CD14-positive monocyte (primary cell): Measurements from ENCODE around the gene SERPINC1. TPM values are rescaled to one million over a fixed set of nuclear protein-coding genes. Genes with fewer than 3 reads are reported as not detected.
A peak's percentile ranks its signal among the peaks of the same experiment; 100 is the strongest.

Experiments used
- DNase-seq, 3 donors: peaks; one replicate each; pipeline ENCODE4 v3.0.0-alpha.2; 2011 to 2022
- H2AFZ ChIP-seq: 2 replicates; pipeline ENCODE4 v1.6.0; 2012; ENCODE audit warnings: mild to moderate bottlenecking, low read depth, low read length, inconsistent platforms; ENCODE audit not compliant: insufficient read depth, poor library complexity, severe bottlenecking
- H3K27ac ChIP-seq, 2 donors: 1 replicate in 1 of 2; 2 replicates in 1 of 2; pipeline ENCODE4 v1.5.1; 2012 to 2013; ENCODE audit warnings: low read length in 2 of 2, control low read depth in 1 of 2, inconsistent platforms in 1 of 2, low read depth in 1 of 2, mild to moderate bottlenecking in 1 of 2
- H3K27me3 ChIP-seq, 2 donors: one replicate each; pipeline versions ENCODE4 v1.6.0 to v1.6.1; 2011 to 2013; ENCODE audit warnings: low read length in 2 of 2; ENCODE audit not compliant: control insufficient read depth in 2 of 2, insufficient read depth in 2 of 2
- H3K36me3 ChIP-seq, 2 donors: replicated peaks in 1 of 2; 1 replicate in 1 of 2; 2 replicates in 1 of 2; pipeline versions ENCODE4 v1.5.1 to v1.6.1; 2012 to 2013; ENCODE audit warnings: low read length in 2 of 2, control low read depth in 1 of 2, inconsistent platforms in 1 of 2, mild to moderate bottlenecking in 1 of 2; ENCODE audit not compliant: insufficient read depth in 2 of 2, control insufficient read depth in 1 of 2
- H3K4me1 ChIP-seq, 2 donors: 1 replicate in 1 of 2; 2 replicates in 1 of 2; pipeline versions ENCODE4 v1.5.1 to v1.6.1; 2012 to 2013; ENCODE audit warnings: low read length in 2 of 2, control low read depth in 1 of 2, inconsistent platforms in 1 of 2, mild to moderate bottlenecking in 1 of 2, moderate library complexity in 1 of 2; ENCODE audit not compliant: insufficient read depth in 2 of 2, control insufficient read depth in 1 of 2
- H3K4me2 ChIP-seq: replicated peaks from 2 replicates; pipeline ENCODE3; 2012; ENCODE audit warnings: low read length, moderate library complexity, mild to moderate bottlenecking; ENCODE audit not compliant: poor library complexity, severe bottlenecking; ENCODE audit errors: extremely low read depth
- H3K4me3 ChIP-seq, 3 experiments: fragments of 200-600 bp in 1 of 3; sonication (generic) in 1 of 3; replicated peaks in 1 of 3; 1 replicate in 2 of 3; 2 replicates in 1 of 3; pipeline ENCODE4 v1.5.1; 2011 to 2013; ENCODE audit warnings: low read length in 3 of 3, mild to moderate bottlenecking in 3 of 3, control low read depth in 2 of 3, low read depth in 2 of 3, inconsistent platforms in 1 of 3, moderate library complexity in 1 of 3
- H3K79me2 ChIP-seq: 2 replicates; pipeline ENCODE4 v1.6.0; 2012; ENCODE audit warnings: mild to moderate bottlenecking, control low read depth, inconsistent platforms, low read length, moderate library complexity; ENCODE audit not compliant: insufficient read depth
- H3K9ac ChIP-seq: 2 replicates; pipeline ENCODE4 v1.6.0; 2017; ENCODE audit warnings: low read length, mild to moderate bottlenecking; ENCODE audit not compliant: insufficient read depth, poor library complexity, severe bottlenecking
- H3K9me3 ChIP-seq, 2 donors: replicated peaks in 1 of 2; 1 replicate in 1 of 2; 2 replicates in 1 of 2; pipeline versions ENCODE4 v1.5.1 to v1.6.1; 2012 to 2013; ENCODE audit warnings: low read length in 2 of 2, control low read depth in 1 of 2; ENCODE audit not compliant: control insufficient read depth in 1 of 2, insufficient read depth in 1 of 2
- H4K20me1 ChIP-seq: 2 replicates; pipeline ENCODE4 v1.6.0; 2012; ENCODE audit warnings: mild to moderate bottlenecking, low read length, control low read depth, moderate library complexity; ENCODE audit not compliant: insufficient read depth
- H3K27ac Mint-ChIP-seq, 7 donors: one replicate each; pipeline ENCODE4 v1.8.0; 2020; ENCODE audit warnings: mild to moderate bottlenecking in 7 of 7, mixed read lengths in 7 of 7, moderate library complexity in 6 of 7, inconsistent platforms in 2 of 7
- H3K27me3 Mint-ChIP-seq, 3 donors: one replicate each; pipeline ENCODE4 v1.8.0; 2021 to 2022; ENCODE audit warnings: low read depth in 3 of 3, mild to moderate bottlenecking in 3 of 3, mixed read lengths in 3 of 3, moderate library complexity in 3 of 3, inconsistent platforms in 1 of 3
- H3K36me3 Mint-ChIP-seq, 2 donors: one replicate each; pipeline ENCODE4 v1.8.0; 2020; ENCODE audit warnings: mixed read lengths in 2 of 2, inconsistent platforms in 1 of 2, mild to moderate bottlenecking in 1 of 2
- H3K4me1 Mint-ChIP-seq: one replicate; pipeline ENCODE4 v1.8.0; 2020; ENCODE audit warnings: mild to moderate bottlenecking, mixed read lengths
- H3K4me3 Mint-ChIP-seq, 2 donors: one replicate each; pipeline ENCODE4 v1.8.0; 2020; ENCODE audit warnings: mild to moderate bottlenecking in 2 of 2, mixed read lengths in 2 of 2, moderate library complexity in 1 of 2
- H3K9me3 Mint-ChIP-seq, 7 donors: one replicate each; pipeline ENCODE4 v1.8.0; 2020 to 2022; ENCODE audit warnings: mixed read lengths in 7 of 7, mild to moderate bottlenecking in 6 of 7, moderate library complexity in 6 of 7, inconsistent platforms in 2 of 7
- WGBS: methylation state at CpG from one replicate; pipeline ENCODE4 v1.1.5; 2013; ENCODE audit warnings: missing lambda C conversion rate; ENCODE audit not compliant: insufficient coverage; 5-methylcytosine and 5-hydroxymethylcytosine counted together
- intact Hi-C, 2 donors: fragments of 100-400 bp; cut with micrococcal nuclease; formaldehyde crosslinking; loops; one replicate each; pipeline versions ENCODE4 v1.15.0 to v1.15.1; 2023
- polyA plus RNA-seq, 3 donors: library from polyadenylated mRNA; depleted of rRNA in 1 of 3; unstranded in 2 of 3; stranded (reverse) in 1 of 3; fragments of 300-500 nt in 2 of 3; fragments of >200 nt in 1 of 3; fragmentation: Illumina TruSeq in 2 of 3; gene quantifications; 1 replicate in 2 of 3; 2 replicates in 1 of 3; pipeline ENCODE4 v1.2.3, GENCODE V29; 2012 to 2021
- TF ChIP-seq, protein P1 (sequence below): fragments of 200-600 bp; IDR thresholded peaks from one replicate; pipeline ENCODE4 v1.8.0; 2022; ENCODE audit warnings: antibody characterized with exemption, mild to moderate bottlenecking

Gene SERPINC1
- polyA plus RNA-seq, 3 donors = 0.23 TPM; not detected in 2

GRCh38 chr1:173871500-173871899 lies 45.6 kb downstream of the SERPINC1 start:
- no peaks in the 10 kb centered on the region for H3K9me3 ChIP-seq
- H3K4me3 ChIP-seq = no peak overlapping the region
- no peak overlapping the region for H3K4me2 ChIP-seq
- H3K79me2 ChIP-seq = peaks cover 12% of the 10 kb centered on the region
- peaks cover 12 to 19% of the 10 kb centered on the region in 2 donors for H3K4me1 ChIP-seq
- H3K36me3 ChIP-seq = peaks cover 17 to 49% of the 10 kb centered on the region in 2 donors
- intact Hi-C loops = no loop called here
- no peak overlapping the region for H3K27ac ChIP-seq
- H4K20me1 ChIP-seq = no peaks in the 10 kb centered on the region
- no peaks in the 10 kb centered on the region for H3K27me3 ChIP-seq
- Mint-ChIP-seq H3K4me1 (peaks cover 34% of the 10 kb centered on the region), H3K4me3 (no peak overlapping the region), H3K27ac (no peak overlapping the region), H3K27me3 (peaks cover 0 to 2% (median 0%) of the 10 kb centered on the region in 3 donors), H3K9me3 (peaks cover 0 to 9% (median 0%) of the 10 kb centered on the region in 7 donors), H3K36me3 (peaks cover 36 to 42% of the 10 kb centered on the region in 2 donors)
- TF ChIP-seq, protein P1, sequence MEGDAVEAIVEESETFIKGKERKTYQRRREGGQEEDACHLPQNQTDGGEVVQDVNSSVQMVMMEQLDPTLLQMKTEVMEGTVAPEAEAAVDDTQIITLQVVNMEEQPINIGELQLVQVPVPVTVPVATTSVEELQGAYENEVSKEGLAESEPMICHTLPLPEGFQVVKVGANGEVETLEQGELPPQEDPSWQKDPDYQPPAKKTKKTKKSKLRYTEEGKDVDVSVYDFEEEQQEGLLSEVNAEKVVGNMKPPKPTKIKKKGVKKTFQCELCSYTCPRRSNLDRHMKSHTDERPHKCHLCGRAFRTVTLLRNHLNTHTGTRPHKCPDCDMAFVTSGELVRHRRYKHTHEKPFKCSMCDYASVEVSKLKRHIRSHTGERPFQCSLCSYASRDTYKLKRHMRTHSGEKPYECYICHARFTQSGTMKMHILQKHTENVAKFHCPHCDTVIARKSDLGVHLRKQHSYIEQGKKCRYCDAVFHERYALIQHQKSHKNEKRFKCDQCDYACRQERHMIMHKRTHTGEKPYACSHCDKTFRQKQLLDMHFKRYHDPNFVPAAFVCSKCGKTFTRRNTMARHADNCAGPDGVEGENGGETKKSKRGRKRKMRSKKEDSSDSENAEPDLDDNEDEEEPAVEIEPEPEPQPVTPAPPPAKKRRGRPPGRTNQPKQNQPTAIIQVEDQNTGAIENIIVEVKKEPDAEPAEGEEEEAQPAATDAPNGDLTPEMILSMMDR = no peak
- H3K9ac ChIP-seq = no peak overlapping the region
- WGBS = no CpG with 5 or more reads among the region's 2 CpGs
- no peak overlapping the region for H2AFZ ChIP-seq
- no peak for DNase-seq

GRCh38 chr1:173871091-173871490 lies 46.0 kb downstream of the SERPINC1 start:
- no peak overlapping the region for H3K9ac ChIP-seq
- H3K27ac ChIP-seq = no peak overlapping the region
- H3K4me1 ChIP-seq = peaks cover 15 to 23% of the 10 kb centered on the region in 2 donors
- no peak overlapping the region for H3K4me2 ChIP-seq
- H4K20me1 ChIP-seq = no peaks in the 10 kb centered on the region
- H3K27me3 Mint-ChIP-seq = peaks cover 0 to 2% (median 0%) of the 10 kb centered on the region in 3 donors
- peaks cover 36 to 38% of the 10 kb centered on the region in 2 donors for H3K36me3 Mint-ChIP-seq
- no peaks in the 10 kb centered on the region for H3K27me3 ChIP-seq
- peaks cover 17% of the 10 kb centered on the region for H3K79me2 ChIP-seq
- H3K36me3 ChIP-seq = peaks cover 16 to 49% of the 10 kb centered on the region in 2 donors
- DNase-seq = no peak
- peak overlapping the region in 2 of 7 donors; percentile 2 to 18 for H3K27ac Mint-ChIP-seq
- H3K9me3 ChIP-seq = no peaks in the 10 kb centered on the region
- no peak overlapping the region for H3K4me3 Mint-ChIP-seq
- WGBS = 57% methylated on average over 1 of the region's 5 CpGs
- peaks cover 38% of the 10 kb centered on the region for H3K4me1 Mint-ChIP-seq
- no peak overlapping the region for H2AFZ ChIP-seq
- TF ChIP-seq, protein P1 = no peak
- peaks cover 0 to 9% (median 0%) of the 10 kb centered on the region in 7 donors for H3K9me3 Mint-ChIP-seq
- intact Hi-C loops = no loop called here
- H3K4me3 ChIP-seq = no peak overlapping the region
